ENCODE results near the gene CARMIL1.

GRCh38 chr6:25342802-25343201, 63.6 kb downstream of the CARMIL1 start:
- TF ChIP-seq GATA2 (IDR thresholded peaks at IDR 0.05; ENCODE audit: low read depth, low read length), result no peak
- TF ChIP-seq GATA3 (IDR thresholded peaks at IDR 0.05; ENCODE audit: low read depth, low read length), result no peak

Data from SH-SY5Y (cell line).